HepG2 (cell line): ENCODE results near the gene EPN2. TPM values are rescaled to one million over a fixed set of nuclear protein-coding genes. Genes with fewer than 3 reads are reported as not detected.

Source experiments
- ATAC-seq: fragments of 200-7000 bp; cut with Tn5 transposase; 3 replicates; pipeline ENCODE4 v1.9.1; 2020; ENCODE audit warnings: mild to moderate bottlenecking, moderate library complexity
- BruUV-seq: library from RNA; stranded (reverse); fragments of 400-500 nt; replicated peaks from 2 replicates; lab custom pipeline; 2021; lab: Mats Ljungman, UMichigan
- CTCF ChIA-PET: fragments of 300-600 bp; formaldehyde crosslinking; extraction: SDS; loops from one replicate; lab custom pipeline; 2021; ENCODE audit warnings: low total read pairs, inconsistent platforms, low intra/inter-chr PET ratio; lab: Yijun Ruan, JAX
- POLR2A ChIA-PET: fragments of 350-600 bp; sonication (Branson Sonifier 250); formaldehyde crosslinking; loops from one replicate; lab custom pipeline; 2020; ENCODE audit warnings: antibody characterized with exemption, inconsistent platforms; lab: Yijun Ruan, JAX
- DNase-seq: peaks from one replicate; pipeline ENCODE4 v3.0.0-alpha.2; 2015; ENCODE audit warnings: low spot score
- FAIRE-seq: peaks from 3 replicates; lab custom pipeline; 2011; peaks lifted over from hg19 to GRCh38; lab: Jason Lieb, UNC
- H2AFZ ChIP-seq: one replicate; pipeline ENCODE4 v1.6.1; 2011; ENCODE audit warnings: low read length, inconsistent platforms
- H3K27ac ChIP-seq: fragments of 300-600 bp; 3 replicates; pipeline ENCODE4 v1.8.0; 2011; ENCODE audit warnings: mixed run types, mild to moderate bottlenecking, mixed read lengths, low read length, inconsistent platforms; ENCODE audit not compliant: insufficient read depth; ENCODE audit errors: extremely low read length
- H3K27me3 ChIP-seq, 2 experiments: fragments of 200-600 bp in 1 of 2; 2 replicates in 1 of 2; 3 replicates in 1 of 2; pipeline versions ENCODE4 v1.6.0 to v1.8.0; 2011; ENCODE audit warnings: low read length in 2 of 2, mild to moderate bottlenecking in 2 of 2, moderate library complexity in 2 of 2, inconsistent platforms in 1 of 2; ENCODE audit not compliant: insufficient read depth in 2 of 2, control insufficient read depth in 1 of 2
- H3K36me3 ChIP-seq, 2 experiments: fragments of 200-600 bp in 1 of 2; replicated peaks in 1 of 2; 2 replicates in 1 of 2; 3 replicates in 1 of 2; pipeline versions ENCODE4 v1.5.1 to v1.8.0; 2011; ENCODE audit warnings: low read length in 2 of 2, inconsistent platforms in 1 of 2; ENCODE audit not compliant: insufficient read depth in 2 of 2, control insufficient read depth in 1 of 2
- H3K4me1 ChIP-seq: 2 replicates; pipeline ENCODE4 v1.5.1; 2012; ENCODE audit warnings: low read length, inconsistent platforms; ENCODE audit not compliant: insufficient read depth
- H3K4me2 ChIP-seq: 2 replicates; pipeline ENCODE4 v1.6.0; 2011; ENCODE audit warnings: low read depth, low read length, inconsistent platforms
- H3K4me3 ChIP-seq, 3 experiments: fragments of 200-600 bp in 1 of 3; sonication (generic), shearing (Covaris generic) in 1 of 3; replicated peaks in 1 of 3; 2 replicates each; pipeline ENCODE4 v1.5.1; 2011 to 2016; ENCODE audit warnings: low read length in 3 of 3, inconsistent platforms in 2 of 3, low read depth in 2 of 3, mild to moderate bottlenecking in 2 of 3, control low read depth in 1 of 3, mixed read lengths in 1 of 3; ENCODE audit not compliant: insufficient read depth in 1 of 3
- H3K79me2 ChIP-seq: one replicate; pipeline ENCODE4 v1.6.1; 2011; ENCODE audit warnings: low read length, inconsistent platforms; ENCODE audit not compliant: insufficient read depth
- H3K9ac ChIP-seq: 2 replicates; pipeline ENCODE4 v1.6.0; 2011; ENCODE audit warnings: mild to moderate bottlenecking, low read depth, low read length, inconsistent platforms; ENCODE audit not compliant: insufficient read depth
- H3K9me3 ChIP-seq: 2 replicates; pipeline ENCODE4 v1.5.1; 2012; ENCODE audit warnings: mild to moderate bottlenecking, low read length
- H4K20me1 ChIP-seq: 2 replicates; pipeline ENCODE4 v1.6.0; 2011; ENCODE audit warnings: inconsistent platforms, mild to moderate bottlenecking, low read length, moderate library complexity; ENCODE audit not compliant: insufficient read depth
- ARNTL ChIP-seq: sonication (generic); formaldehyde crosslinking; IDR thresholded peaks from 2 replicates; pipeline ENCODE4 v1.4.0; 2020; ENCODE audit warnings: mild to moderate bottlenecking, missing genetic modification reagents
- FOSL1 ChIP-seq: sonication (generic); formaldehyde crosslinking; IDR thresholded peaks from 2 replicates; pipeline ENCODE4 v1.9.0; 2021; ENCODE audit warnings: missing genetic modification reagents, borderline replicate concordance
- KLF13 ChIP-seq: sonication (generic); formaldehyde crosslinking; IDR thresholded peaks from 2 replicates; pipeline ENCODE4 v1.4.0; 2020; ENCODE audit warnings: mild to moderate bottlenecking, missing genetic modification reagents
- MEIS1 ChIP-seq: sonication (generic); formaldehyde crosslinking; IDR thresholded peaks from 2 replicates; pipeline ENCODE4 v1.9.0; 2021; ENCODE audit warnings: mild to moderate bottlenecking, missing genetic modification reagents, moderate library complexity, borderline replicate concordance
- PHF21A ChIP-seq: sonication (generic); formaldehyde crosslinking; IDR thresholded peaks from 2 replicates; pipeline ENCODE4 v1.5.0; 2020; ENCODE audit warnings: mild to moderate bottlenecking, missing genetic modification reagents
- RNF2 ChIP-seq: fragments of 450-650 bp; conservative IDR thresholded peaks from 2 replicates; pipeline ENCODE4 v1.6.1; 2016; ENCODE audit warnings: low read depth
- ZNF260 ChIP-seq: sonication (generic); formaldehyde crosslinking; IDR thresholded peaks from 2 replicates; pipeline ENCODE4 v1.4.0; 2020; ENCODE audit warnings: missing genetic modification reagents, low read depth, mild to moderate bottlenecking, borderline replicate concordance
- ZNF326 ChIP-seq: sonication (generic); formaldehyde crosslinking; IDR thresholded peaks from 2 replicates; pipeline ENCODE4 v1.4.0; 2020; ENCODE audit warnings: missing genetic modification reagents, borderline replicate concordance
- ZNF329 ChIP-seq: sonication (generic); formaldehyde crosslinking; IDR thresholded peaks from 2 replicates; pipeline ENCODE4 v1.9.0; 2021; ENCODE audit warnings: low read depth, mild to moderate bottlenecking, missing genetic modification reagents
- ZNF7 ChIP-seq: IDR thresholded peaks from 2 replicates; pipeline ENCODE4 v1.6.1; 2016; ENCODE audit warnings: missing biosample characterization, missing genetic modification reagents
- WGBS: methylation state at CpG from one replicate; pipeline ENCODE4 v1.1.6; 2017; ENCODE audit warnings: low lambda C conversion rate; 5-methylcytosine and 5-hydroxymethylcytosine counted together
- in situ Hi-C: cut with HindIII; loops from 2 replicates; pipeline ENCODE4 v1.10.0; 2017; ENCODE audit warnings: low pct_unique_long_range_greater_than_20kb; ENCODE audit not compliant: extremely low pct_ligation_motif_present
- intact Hi-C: fragments of 100-400 bp; cut with micrococcal nuclease; formaldehyde crosslinking; loops from one replicate; pipeline ENCODE4 v1.10.0; 2022; ENCODE audit not compliant: unreplicated experiment
- polyA plus RNA-seq, 8 experiments: library from polyadenylated mRNA; depleted of rRNA in 3 of 8; stranded (reverse) in 7 of 8; unstranded in 1 of 8; fragments of >200 nt; fragmentation: Illumina TruSeq in 4 of 8; extraction: Trizol in 4 of 8; gene quantifications; 2 replicates each; pipeline versions ENCODE4 v1.2.1 to v1.2.3, GENCODE V29; 2011 to 2016; ENCODE audit warnings: low read depth in 4 of 8, missing spikeins in 1 of 8, mixed read lengths in 1 of 8; ENCODE audit not compliant: insufficient read depth in 1 of 8
- total RNA-seq, 5 experiments: library from RNA; depleted of rRNA; stranded (reverse); fragments of >200 nt; fragmentation: Illumina TruSeq; extraction: Trizol; gene quantifications; 2 replicates each; pipeline ENCODE4 v1.2.3, GENCODE V29; 2016; ENCODE audit warnings: low read depth in 1 of 5
- TF ChIP-seq, protein P1 (sequence below): sonication (generic); formaldehyde crosslinking; conservative IDR thresholded peaks from 2 replicates; pipeline ENCODE4 v1.8.1; 2023; ENCODE audit warnings: missing genetic modification reagents
- TF ChIP-seq, protein P2 (sequence below): sonication (generic); formaldehyde crosslinking; IDR thresholded peaks from 2 replicates; pipeline ENCODE4 v1.4.0; 2020; ENCODE audit warnings: missing genetic modification reagents, borderline replicate concordance
- TF ChIP-seq, protein P3 (sequence below): IDR thresholded peaks from 2 replicates; pipeline ENCODE4 v1.6.1; 2018; ENCODE audit warnings: missing genetic modification reagents

EPN2 gene
- total and polyA plus RNA-seq, 2 of the 13 experiments (the other 11 are each of a cell fraction or from before 2014, with no cell fraction given), result 7.8 to 19.2 TPM

DNA sequence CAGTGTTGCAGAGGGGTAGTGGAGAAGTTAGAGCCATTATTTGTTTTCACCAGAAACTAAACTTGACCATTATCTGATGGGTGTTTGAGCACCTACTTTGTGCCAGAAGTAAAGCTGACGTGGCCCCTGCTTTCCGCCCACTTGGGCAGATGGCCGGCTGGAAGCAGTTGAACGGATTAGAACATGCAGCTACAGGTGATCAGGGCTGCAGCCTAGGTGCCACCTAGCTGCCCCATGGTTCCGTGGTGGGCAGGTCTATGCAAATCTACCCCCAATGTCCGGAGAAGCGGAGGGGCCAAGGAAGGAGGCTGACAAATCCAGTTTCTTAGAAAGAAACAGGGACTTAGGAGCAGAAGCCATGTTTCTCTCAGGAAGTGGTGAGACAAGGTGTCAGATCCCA is 62.7 kb downstream of the EPN2 start:
- intact Hi-C loops (no loop called here), in situ Hi-C loops (no loop called here)
- H3K36me3 ChIP-seq, result no peaks in the 10 kb centered on the region
- BruUV-seq, result no TSS peak
- H3K4me1 ChIP-seq, result peaks cover 13% of the 10 kb centered on the region
- 0 out of 2 replicates have a peak, but pooled peaks cover 2% of the 10 kb centered on the region for H4K20me1 ChIP-seq
- TF ChIP-seq KLF13 (no peak), ZNF7 (CRISPR knock-in tag) (no peak), ZNF326 (CRISPR knock-in tag) (no peak), ZNF329 (no peak), PHF21A (CRISPR knock-in tag) (no peak), ZNF260 (CRISPR knock-in tag) (no peak), ARNTL (CRISPR knock-in tag) (no peak), MEIS1 (no peak), FOSL1 (no peak), RNF2 (no peak)
- TF ChIP-seq, protein P1, sequence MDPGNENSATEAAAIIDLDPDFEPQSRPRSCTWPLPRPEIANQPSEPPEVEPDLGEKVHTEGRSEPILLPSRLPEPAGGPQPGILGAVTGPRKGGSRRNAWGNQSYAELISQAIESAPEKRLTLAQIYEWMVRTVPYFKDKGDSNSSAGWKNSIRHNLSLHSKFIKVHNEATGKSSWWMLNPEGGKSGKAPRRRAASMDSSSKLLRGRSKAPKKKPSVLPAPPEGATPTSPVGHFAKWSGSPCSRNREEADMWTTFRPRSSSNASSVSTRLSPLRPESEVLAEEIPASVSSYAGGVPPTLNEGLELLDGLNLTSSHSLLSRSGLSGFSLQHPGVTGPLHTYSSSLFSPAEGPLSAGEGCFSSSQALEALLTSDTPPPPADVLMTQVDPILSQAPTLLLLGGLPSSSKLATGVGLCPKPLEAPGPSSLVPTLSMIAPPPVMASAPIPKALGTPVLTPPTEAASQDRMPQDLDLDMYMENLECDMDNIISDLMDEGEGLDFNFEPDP, result no peak
- TF ChIP-seq, protein P2, sequence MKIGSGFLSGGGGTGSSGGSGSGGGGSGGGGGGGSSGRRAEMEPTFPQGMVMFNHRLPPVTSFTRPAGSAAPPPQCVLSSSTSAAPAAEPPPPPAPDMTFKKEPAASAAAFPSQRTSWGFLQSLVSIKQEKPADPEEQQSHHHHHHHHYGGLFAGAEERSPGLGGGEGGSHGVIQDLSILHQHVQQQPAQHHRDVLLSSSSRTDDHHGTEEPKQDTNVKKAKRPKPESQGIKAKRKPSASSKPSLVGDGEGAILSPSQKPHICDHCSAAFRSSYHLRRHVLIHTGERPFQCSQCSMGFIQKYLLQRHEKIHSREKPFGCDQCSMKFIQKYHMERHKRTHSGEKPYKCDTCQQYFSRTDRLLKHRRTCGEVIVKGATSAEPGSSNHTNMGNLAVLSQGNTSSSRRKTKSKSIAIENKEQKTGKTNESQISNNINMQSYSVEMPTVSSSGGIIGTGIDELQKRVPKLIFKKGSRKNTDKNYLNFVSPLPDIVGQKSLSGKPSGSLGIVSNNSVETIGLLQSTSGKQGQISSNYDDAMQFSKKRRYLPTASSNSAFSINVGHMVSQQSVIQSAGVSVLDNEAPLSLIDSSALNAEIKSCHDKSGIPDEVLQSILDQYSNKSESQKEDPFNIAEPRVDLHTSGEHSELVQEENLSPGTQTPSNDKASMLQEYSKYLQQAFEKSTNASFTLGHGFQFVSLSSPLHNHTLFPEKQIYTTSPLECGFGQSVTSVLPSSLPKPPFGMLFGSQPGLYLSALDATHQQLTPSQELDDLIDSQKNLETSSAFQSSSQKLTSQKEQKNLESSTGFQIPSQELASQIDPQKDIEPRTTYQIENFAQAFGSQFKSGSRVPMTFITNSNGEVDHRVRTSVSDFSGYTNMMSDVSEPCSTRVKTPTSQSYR (CRISPR knock-in tag), result no peak
- TF ChIP-seq, protein P3, sequence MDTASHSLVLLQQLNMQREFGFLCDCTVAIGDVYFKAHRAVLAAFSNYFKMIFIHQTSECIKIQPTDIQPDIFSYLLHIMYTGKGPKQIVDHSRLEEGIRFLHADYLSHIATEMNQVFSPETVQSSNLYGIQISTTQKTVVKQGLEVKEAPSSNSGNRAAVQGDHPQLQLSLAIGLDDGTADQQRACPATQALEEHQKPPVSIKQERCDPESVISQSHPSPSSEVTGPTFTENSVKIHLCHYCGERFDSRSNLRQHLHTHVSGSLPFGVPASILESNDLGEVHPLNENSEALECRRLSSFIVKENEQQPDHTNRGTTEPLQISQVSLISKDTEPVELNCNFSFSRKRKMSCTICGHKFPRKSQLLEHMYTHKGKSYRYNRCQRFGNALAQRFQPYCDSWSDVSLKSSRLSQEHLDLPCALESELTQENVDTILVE (CRISPR knock-in tag), result no peak
- CTCF ChIA-PET, result no interaction called here
- H3K9me3 ChIP-seq, result no peaks in the 10 kb centered on the region
- no peaks in the 10 kb centered on the region for H3K27me3 ChIP-seq
- no peak overlapping the region for H3K4me2 ChIP-seq
- no peak overlapping the region for H2AFZ ChIP-seq
- no peak overlapping the region for H3K9ac ChIP-seq
- ATAC-seq, result no peak
- 98% methylated on average over 7 of the region's 7 CpGs for WGBS
- H3K79me2 ChIP-seq, result no peaks in the 10 kb centered on the region
- POLR2A ChIA-PET, result no interaction called here
- FAIRE-seq, result no peak
- H3K4me3 ChIP-seq, result no peak overlapping the region
- DNase-seq, result no peak
- H3K27ac ChIP-seq, result no peak overlapping the region
